ENCODE results near the gene NDNF.

NDNF gene

DNA sequence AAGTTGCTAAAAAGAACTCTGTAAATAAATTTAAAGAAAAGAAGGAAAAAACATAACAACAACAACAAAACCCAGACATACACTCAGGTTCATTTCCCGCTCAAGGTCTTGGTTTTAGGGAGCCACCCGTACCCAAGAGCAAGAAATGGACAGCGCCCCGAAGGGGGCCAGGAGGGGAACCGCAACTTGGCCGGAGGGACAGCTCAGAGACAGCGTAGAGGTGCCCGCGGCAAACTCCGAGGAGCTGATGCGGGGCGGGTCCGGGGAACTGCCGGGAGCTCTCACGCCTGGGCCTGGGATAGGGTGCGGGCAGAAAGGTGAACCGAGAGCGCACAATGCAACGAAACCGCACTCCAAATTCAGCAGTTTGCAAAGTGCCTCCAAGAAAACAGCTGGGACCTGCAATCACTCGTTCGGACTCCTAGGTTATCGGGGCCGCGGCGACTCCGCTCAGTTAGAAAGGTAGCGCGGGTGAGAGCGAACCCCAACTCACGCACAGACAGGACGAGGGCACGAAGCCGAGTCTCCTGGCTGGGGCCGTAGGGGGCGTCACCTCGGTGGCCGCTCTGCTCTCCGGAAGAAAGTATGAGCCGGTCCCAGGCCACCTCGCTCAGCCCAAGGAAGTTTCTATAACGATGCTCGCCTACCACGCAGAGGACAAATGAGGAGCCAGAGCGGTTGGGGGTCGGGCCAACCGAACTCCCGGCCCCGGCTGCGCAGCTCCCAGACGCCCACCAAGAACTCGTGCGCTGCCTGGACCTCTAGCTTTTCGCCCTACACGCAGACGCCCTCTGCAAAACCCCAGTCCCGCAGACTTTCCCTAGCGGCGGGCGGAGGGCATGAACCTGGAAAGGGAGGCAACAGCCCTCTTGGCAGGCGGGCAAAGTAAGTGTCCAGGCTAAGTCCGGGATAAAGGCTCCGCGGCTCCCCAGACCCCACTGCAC lies 1.4 kb downstream of the NDNF start:
- no peak for DNase-seq (ENCODE audit: low read depth)

DNA sequence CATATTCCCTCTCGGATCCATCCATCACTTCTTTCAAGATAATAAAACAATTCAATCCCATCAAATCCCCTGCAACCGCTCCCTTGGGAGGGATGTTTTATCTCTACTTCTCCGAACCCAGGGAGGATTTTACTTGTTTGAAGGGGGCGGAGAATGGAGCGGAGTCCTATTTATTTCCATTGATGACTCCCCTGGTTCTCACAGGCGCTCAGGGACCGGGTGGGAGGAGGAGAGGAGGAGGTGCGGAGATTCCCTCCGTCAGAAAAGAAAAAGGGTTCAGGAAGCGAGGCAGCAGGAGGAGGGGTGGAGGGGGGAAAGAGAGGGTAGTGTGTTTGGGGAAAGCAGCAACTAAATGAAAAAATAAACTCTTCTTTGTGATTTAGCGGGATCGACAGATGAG lies 2.1 kb downstream of the NDNF start:
- DNase-seq (ENCODE audit: low read depth) = no peak

DNA sequence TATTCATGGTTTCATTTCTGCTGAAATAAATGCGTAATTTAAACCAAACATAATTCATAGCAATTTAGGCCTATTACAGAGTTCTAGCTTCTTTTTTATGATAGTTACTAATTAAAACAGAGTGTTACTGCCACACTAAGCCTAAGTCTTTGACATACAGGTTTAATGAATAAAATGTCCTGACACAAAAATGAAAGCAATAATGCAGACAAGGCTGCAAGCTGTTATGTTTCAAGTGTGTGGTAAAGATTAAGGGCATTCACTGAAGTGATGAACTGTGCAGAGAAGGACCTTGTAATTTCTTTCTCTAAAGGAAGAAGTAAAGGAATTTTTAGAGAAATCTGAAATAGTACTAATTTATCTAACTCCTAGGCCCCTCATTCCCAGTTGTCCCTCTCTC lies 2.9 kb downstream of the NDNF start:
- no peak for DNase-seq (ENCODE audit: low read depth)

DNA sequence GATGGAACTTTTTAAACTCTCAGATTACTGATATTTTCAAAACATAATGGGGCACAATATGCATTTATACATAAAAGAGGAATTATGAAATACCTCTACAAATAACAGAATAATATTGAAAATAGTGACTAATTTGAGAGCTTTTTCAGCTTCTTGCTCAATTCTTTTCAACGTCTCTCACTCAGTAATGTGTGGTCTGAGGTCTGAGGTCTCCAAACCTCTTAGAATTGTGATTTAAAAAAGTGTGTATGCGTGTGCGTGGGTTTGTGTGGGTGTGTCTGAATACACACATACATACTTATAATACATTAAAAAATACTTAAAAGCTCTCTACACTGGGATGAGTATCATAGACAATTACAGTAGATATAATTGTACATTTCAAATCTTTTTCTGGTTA lies 7.9 kb downstream of the NDNF start:
- no peak for DNase-seq (ENCODE audit: low read depth)

DNA sequence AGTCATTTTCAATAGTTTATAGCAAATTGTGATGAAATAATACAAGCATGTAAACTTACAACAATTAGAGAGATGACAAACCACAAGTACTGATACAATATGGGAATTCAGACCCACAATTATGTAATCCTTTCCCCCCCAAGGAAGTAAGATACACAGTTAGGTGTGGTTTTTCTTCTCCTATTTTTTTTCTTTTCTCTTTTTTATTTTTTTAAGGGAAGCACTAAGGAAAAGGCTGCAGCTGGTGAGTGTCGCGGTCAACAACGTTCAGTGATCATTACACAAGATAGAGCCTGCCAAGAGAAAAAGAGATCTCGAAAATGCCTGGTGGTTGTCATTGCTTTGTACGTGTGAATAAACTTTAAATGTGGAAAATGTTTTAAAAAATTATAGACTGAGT lies 9.8 kb downstream of the NDNF start:
- no peak for DNase-seq (ENCODE audit: low read depth)

DNA sequence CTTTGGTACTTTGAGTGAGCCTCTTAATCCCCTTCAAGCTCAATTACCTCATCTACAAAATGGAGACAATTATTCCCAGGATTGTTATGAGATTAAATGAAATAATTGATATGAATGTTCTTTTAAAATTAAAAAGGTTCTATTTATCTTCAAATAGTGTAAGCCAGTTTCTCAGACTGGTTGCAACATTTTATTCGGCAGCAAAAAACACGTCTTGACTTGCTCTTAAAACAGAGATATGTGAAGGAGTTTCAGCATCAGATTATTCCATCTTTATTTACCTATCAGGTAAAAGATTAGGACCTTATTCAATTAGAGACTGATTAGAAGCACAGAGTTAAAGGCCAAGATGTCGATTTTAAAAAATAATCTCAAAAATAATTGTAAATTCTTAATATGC lies 10.5 kb downstream of the NDNF start:
- no peak for DNase-seq (ENCODE audit: low read depth)

DNA sequence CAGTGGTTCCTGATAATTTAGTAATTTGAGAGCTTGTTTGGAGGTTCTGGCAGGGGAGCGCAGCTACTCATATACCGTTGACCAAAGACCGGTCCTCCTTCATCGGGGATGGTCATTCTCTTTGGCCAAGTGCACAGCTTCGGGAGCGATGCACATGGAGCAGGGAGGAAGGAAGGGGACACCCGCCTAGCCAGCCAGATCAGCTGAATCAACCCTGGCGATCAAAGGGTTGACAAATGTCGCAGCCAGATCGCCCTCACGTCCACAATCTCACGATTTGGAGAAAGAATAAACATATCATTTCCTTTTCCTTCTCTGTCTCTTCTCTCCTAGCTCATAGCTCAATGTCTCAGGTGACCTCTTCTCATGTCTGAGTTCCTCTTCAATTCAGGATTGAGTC lies 11.1 kb downstream of the NDNF start:
- no peak for DNase-seq (ENCODE audit: low read depth)

DNA sequence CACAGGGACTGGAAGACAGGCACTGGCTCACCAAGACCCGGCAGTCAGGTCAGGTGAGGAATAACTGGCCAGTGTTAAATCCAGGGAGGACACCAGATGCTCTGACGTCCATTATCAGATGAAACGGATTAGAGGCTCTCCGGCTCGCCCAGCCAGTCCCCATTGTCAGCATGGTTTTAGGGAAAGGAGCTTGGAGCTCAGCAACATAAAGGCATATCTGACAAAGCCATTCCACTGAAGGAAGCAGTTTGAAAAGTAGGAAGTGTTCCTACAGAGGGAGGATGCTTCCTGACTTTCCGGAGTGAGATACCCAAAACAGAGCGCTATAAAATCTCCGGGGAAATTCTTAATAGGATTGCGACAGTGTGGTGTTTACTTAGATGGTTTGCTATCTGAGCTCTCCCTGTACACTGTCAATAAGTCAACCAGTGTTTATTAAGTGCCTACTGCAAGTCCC lies 14.8 kb downstream of the NDNF start:
- no peak for DNase-seq (ENCODE audit: low read depth)

DNA sequence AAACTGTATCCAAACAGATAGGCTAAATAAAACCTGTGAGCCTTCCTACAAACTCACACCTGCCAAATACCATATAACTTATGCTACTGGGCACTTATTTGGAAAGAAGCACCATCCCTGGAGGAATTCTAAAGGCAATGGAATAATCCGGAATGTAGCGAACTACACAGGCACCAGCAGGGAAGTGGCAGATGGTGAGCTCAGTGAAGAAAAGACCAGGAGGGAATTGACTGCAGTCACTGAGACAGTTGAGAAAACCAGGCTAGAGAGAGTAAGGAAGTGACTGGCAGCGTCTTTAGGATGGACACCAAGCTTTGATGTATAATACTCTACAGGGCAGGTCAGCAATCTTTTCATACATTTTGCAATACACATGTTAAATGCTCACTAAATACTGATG lies 16.3 kb downstream of the NDNF start:
- DNase-seq (ENCODE audit: low read depth) = no peak

DNA sequence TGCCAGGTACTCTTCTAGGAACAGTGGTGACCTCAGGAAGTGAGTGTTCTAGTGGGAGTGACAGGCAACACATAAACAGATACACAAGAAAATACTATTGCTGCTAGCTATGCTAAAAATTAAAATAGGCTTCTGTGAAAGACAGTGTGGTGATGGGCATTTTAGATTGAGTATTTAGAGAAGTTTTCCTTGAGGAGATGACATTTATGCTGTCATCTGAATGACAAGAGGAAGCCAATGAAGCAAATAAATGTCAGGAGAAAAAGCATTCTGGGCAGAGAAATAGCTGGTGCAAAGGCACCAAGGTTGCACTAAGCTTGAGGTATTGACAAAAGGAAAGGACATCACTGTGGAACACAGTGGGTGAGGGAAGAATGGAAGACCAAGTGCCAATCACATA lies 18.0 kb downstream of the NDNF start:
- DNase-seq (ENCODE audit: low read depth) = no peak

DNA sequence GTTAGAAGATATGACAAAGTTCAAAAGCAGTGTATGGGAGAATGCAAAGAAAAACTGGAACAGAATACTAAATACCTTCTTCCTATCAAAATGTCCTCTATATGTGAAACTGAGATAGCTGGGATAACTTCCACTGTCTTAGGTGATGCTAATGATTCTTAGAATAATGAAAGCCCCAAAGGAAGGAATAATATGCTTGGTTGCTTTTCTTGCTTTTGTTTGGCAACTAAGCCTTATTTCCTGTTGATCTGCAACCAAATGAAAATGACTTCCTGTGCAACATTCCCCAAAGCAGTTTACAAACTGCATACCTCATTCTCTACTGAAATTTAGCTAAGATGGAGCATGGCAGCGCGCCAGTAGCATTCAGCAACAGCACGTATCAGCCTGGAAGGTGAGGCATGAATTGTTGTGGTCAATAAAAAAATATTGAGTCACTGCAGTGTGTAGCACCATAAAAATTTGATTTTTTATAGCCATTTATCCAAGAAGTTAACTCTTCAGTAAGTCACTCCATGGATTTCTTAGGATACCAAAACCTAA lies 18.7 kb downstream of the NDNF start:
- DNase-seq (ENCODE audit: low read depth) = peak; percentile 17

DNA sequence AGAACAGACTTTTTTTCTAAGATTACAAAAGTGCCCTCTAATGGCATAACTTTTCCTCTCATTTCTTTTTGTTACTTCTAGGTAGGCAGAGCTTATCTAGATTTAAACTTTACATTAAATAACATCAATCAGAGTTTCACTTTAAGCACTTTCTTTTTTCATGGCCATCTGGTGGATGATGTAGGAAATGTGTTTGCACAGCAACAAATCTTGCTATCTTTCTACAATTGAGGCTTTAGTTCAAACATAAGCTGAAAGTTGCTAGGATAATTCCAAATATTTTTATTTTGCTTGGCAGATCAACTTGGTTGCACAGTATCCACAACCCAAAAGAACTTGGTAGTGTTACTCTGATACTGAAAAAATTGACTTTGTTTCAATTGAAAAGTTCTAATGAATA lies 22.0 kb downstream of the NDNF start:
- DNase-seq (ENCODE audit: low read depth) = no peak

DNA sequence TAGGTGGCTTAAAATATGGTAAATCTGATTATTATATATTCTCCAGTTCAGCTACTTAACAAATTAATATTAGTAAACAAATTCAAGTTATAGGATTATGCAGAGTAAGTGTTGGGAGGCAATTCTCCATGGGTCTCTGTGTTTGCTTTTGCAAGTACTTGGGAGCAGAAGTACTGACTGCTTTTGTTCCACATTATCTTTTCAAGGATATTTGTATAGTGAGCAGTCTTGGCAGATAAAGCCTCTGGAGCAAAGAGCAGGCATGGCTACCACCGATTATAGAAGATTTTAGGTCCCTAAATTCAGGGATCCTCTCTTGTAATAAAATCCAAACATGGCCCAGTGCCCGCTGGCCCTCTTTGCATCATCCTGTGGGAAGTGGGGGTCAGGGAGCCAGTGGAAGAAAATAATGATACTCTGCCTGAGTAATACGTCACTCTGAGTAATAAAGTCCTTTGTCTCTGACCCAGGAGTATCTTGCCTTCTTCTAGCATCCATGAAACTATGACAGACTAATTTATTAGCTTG lies 23.2 kb downstream of the NDNF start:
- no peak for DNase-seq (ENCODE audit: low read depth)

DNA sequence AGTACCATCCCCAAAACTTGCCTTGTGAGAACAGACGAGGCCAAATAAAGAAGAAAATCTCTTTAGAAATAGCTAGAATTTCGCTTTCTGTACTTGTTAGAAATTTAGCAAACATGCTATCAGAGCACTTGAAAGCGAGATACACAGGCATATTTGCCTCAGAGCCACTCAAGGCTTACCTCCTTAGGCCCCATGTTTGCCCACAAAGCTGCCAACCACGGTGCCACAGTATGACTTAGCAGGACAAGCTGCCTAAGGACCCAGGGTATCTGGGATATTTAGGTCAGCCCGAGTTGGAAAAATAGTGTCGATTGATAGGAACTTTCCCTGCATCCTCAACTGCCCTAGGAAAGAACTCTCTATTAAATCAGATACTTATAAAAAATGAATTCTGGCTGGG lies 24.2 kb downstream of the NDNF start:
- DNase-seq (ENCODE audit: low read depth) = no peak

DNA sequence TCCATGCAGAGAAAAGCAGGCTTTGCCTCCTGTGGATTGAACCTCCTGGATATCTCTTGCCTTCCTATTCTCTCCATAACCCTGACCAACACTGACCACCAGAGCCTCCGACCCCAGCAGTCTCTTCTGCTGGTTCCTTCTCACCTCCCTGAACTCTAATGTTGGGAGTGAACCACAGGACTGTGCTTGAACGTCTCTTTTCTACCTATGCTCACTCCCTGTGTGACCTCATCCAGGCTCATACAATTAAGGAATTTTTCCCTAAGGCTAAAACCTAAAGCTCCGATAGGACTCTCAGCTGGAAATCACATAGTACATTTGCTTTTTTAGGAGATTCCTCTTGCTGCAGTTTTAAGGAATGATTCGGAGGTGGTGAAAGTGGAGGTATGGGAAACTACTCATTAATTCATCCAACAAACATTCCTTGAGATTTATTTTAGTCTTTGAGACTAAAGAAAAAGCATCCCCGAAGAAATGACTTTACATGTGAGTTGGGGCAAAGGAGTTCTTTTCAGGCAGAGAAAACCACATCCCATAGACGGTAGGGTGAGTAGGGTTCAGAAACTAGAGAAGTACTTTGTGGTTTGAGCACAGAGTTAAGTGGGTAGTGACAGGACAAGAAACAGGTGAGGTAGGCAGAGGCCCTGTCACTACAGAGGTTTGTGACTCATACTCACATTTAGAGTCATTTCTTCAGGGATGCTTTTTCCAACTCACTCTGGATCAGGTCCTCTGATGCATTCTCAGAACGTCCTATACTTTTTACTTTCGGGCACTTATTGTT lies 30.8 kb downstream of the NDNF start:
- no peak for DNase-seq (ENCODE audit: low read depth)

DNA sequence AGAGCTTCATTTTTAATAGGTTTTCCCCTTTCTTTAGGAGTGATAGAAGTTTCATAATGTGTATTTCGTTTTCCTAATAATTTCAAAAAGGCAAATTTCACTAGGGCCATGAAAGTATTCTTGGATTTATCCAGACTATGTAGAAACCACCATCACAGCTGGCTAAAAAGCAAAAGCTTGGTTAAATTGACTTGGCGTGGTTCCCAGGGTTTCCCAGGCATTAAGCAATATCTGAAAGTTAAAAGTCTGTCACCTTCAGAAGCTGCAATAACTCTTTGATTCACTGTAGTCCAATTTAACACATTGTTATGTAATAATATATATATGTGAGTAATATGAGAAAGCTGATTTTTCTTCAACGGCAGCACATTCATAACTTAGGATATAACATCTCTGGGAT lies 38.3 kb downstream of the NDNF start:
- peak; percentile 29 for DNase-seq (ENCODE audit: low read depth)

DNA sequence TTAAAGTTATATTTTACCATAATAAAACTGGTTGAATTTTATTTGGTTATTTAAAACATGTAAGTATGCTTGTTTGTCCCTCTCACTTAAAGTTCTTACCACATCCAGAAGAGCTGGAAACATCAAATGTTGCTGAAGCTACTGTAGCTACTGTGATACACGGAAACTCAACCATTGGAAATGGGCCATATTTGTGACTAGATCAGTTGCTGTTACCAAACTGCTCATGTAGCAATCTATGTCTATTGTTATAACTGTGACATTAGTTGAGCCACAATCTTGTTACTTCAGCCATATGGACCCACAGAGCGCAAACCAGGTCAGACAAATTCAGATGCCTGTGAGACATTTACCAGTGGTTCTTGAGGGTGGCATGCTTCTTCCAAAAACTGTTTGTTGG lies 41.6 kb downstream of the NDNF start:
- peak; percentile 6 for DNase-seq (ENCODE audit: low read depth)

DNA sequence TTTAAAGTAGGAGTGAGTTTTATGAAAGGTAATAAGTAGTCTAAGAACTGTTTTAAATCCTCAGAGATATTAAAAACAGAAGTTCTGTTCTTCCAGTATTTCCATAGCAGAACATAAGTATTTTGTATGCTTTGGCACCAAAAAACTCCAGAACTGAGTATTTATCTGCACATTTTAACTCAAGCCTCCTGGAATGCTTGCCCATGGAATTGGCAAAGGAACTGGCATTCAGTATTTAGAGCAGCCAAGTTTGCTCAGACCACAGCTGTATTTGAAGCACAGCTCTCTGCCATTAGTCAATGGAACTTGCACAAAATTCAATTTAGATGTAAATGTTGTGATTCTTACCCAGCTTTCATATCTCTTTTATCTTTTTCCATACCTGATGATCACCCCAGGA lies 42.2 kb downstream of the NDNF start:
- DNase-seq (ENCODE audit: low read depth) = no peak

DNA sequence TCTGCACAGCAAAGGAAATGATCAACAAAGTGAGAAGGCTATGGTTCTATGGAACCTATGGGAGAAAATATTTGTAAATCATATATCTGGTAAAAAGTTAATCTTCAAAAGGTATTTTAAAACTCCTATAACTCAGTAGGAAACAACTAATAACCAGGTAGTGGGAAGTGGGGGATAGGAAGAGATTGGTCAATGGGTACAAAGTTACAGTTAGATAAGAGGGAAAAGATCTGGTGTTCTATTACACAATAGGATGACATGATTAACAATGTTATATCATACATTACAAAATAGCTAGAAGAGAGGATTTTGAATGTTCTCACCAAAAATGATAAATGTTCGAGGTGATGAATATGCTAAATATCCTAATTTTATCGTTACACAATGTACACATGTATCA lies 46.3 kb downstream of the NDNF start:
- DNase-seq (ENCODE audit: low read depth) = no peak

DNA sequence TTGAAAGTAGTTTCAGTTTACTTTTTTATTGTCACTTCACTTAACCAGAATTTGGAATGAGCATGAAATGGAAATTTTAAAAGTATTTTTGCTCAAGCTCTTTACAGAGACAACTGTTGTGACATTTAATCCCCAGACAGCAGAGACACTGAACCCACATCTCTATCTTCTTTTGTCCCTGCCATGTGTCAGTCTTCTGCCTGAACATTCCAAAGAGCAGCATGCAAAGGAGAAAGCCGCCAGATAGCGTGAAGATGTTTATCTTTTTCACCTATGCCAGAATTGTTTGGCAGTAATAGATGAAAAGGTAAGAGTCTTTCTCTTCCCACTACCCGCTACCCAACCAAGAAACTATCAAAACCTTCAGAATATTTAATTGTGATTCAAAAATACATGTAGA lies 46.8 kb downstream of the NDNF start:
- DNase-seq (ENCODE audit: low read depth) = no peak

DNA sequence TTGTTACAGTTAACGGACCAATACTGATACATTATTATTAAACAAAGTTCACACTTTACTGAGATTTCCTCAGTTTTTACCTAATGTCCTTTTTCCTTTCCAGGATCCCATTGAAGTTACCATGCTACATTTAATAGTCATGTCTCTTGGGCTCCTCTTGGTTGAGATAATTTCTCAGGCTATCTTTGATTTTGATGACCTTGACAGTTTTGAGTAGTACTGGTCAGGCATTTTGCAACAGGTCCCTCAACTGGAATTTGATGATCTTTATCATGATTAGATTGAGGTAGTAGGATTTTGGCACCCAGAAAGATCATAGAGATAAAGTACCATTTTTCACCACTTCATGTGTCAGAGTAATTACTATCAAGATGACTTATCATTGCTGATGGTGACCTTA lies 53.8 kb downstream of the NDNF start:
- DNase-seq (ENCODE audit: low read depth) = no peak

DNA sequence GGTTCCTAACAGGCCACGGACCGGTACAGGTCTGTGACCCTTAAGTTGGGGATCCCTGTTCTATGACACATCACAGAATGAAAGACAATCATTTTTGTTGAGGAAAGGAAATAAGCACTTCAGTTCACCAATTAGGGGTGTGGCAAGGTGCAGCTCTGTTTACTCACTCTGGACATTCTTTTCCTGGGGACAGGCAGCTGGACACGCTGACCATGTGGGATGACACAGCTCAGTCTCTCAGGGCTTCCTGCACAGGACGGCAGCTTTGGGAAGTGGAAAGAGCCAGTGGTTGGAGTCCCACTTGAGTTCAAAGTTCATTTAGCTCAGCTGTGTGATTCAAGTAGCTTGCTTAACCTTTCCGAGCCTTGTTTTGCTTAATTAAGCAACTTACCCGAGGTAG lies 55.7 kb downstream of the NDNF start:
- no peak for DNase-seq (ENCODE audit: low read depth)

DNA sequence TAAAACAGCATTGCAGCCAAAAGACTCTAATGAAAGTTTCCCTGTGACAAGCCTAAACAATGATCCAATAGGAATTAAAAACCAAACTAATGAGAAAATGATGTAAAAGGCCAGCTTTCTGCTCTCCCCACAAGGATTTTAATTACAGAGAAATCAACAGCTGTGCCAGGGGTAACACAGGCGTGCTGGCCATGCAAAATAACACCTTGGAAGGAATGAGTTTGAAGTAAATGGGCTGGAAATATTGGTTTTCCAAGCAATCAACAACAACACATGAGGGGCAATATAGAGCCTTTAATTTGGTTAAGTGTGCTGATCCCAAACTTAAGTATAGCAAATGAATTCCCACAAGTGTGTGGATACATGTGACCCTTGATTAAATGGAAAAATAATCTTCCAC lies 56.9 kb downstream of the NDNF start:
- no peak for DNase-seq (ENCODE audit: low read depth)
